Esophagus mucosa (tissue), 1 donor: ENCODE data around the gene B4GALT5. TPM values are rescaled to one million over a fixed set of nuclear protein-coding genes. Genes with fewer than 3 reads are reported as not detected.
"Not testable (repeated sequence)": the region's sequence is repeated elsewhere in the genome, so short reads cannot be mapped to it uniquely, and the experiment has no call there.

ENCODE experiments used
- ATAC-seq: fragments of 200-7000 bp; cut with Tn5 transposase; one replicate; pipeline ENCODE4 v1.9.1; 2020
- total RNA-seq: library from RNA; stranded (reverse); gene quantifications from one replicate; pipeline ENCODE4 v1.2.4, GENCODE V29; 2023
- donor health status: DM: yes; HTN: yes; CAD: no.

Gene B4GALT5
- total RNA-seq, result 31.3 TPM

- peak; percentile 63 for ATAC-seq
These were observed at the start of gene B4GALT5 for GRCh38 chr20:49713753-49714712. B4GALT5 (minus strand) TSS chr20:49713878; CDS start chr20:49713690, 188 bp downstream.

- ATAC-seq, result peak; percentile 61
These were observed 49.5 kb upstream of the B4GALT5 start for GRCh38 chr20:49762940-49763766.

GRCh38 chr20:49761888-49762287, 48.2 kb upstream of the B4GALT5 start:
- not testable (repeated sequence) for ATAC-seq

GRCh38 chr20:49759266-49759950, 45.7 kb upstream of the B4GALT5 start:
- ATAC-seq, result no peak

GRCh38 chr20:49758781-49759180, 45.1 kb upstream of the B4GALT5 start:
- ATAC-seq, result no peak

GRCh38 chr20:49757597-49757996, 43.9 kb upstream of the B4GALT5 start:
- no peak for ATAC-seq

GRCh38 chr20:49756241-49756640, 42.6 kb upstream of the B4GALT5 start:
- ATAC-seq, result no peak

- peak; percentile 29 for ATAC-seq
These were observed 40.9 kb upstream of the B4GALT5 start for GRCh38 chr20:49754596-49754995.

- ATAC-seq, result no peak
These were observed 39.5 kb upstream of the B4GALT5 start for GRCh38 chr20:49753133-49753532.

GRCh38 chr20:49752201-49752903, 38.7 kb upstream of the B4GALT5 start:
- no peak for ATAC-seq

- ATAC-seq, result no peak
These were observed 37.7 kb upstream of the B4GALT5 start for GRCh38 chr20:49751397-49751736.

GRCh38 chr20:49750611-49751396, 37.1 kb upstream of the B4GALT5 start:
- ATAC-seq, result no peak

GRCh38 chr20:49749625-49750024, 35.9 kb upstream of the B4GALT5 start:
- ATAC-seq, result no peak

- ATAC-seq, result no peak
These were observed 34.8 kb upstream of the B4GALT5 start for GRCh38 chr20:49748525-49748838.

- peak; percentile 45 for ATAC-seq
These were observed 34.2 kb upstream of the B4GALT5 start for GRCh38 chr20:49747707-49748524.

GRCh38 chr20:49742948-49743347, 29.3 kb upstream of the B4GALT5 start:
- peak; percentile 65 for ATAC-seq

GRCh38 chr20:49741977-49742376, 28.3 kb upstream of the B4GALT5 start:
- no peak for ATAC-seq

GRCh38 chr20:49740807-49741206, 27.1 kb upstream of the B4GALT5 start:
- no peak for ATAC-seq

- ATAC-seq, result no peak
These were observed 25.4 kb upstream of the B4GALT5 start for GRCh38 chr20:49739042-49739441.

GRCh38 chr20:49737260-49737659, 23.6 kb upstream of the B4GALT5 start:
- no peak for ATAC-seq

GRCh38 chr20:49729780-49730179, 16.1 kb upstream of the B4GALT5 start:
- no peak for ATAC-seq
